K562 (cell line): ENCODE data around the gene RAB14.

Experiments
- ADNP ChIP-seq: fragments of 200-800 bp; sonication (Bioruptor generic); IDR thresholded peaks from 2 replicates; pipeline ENCODE4 v1.6.1; 2016; ENCODE audit warnings: missing genetic modification characterization, missing compliant biosample characterization
- EGR1 ChIP-seq: fragments of 450-650 bp; conservative IDR thresholded peaks from 2 replicates; pipeline ENCODE4 v1.6.1; 2017; ENCODE audit warnings: mild to moderate bottlenecking
- HMG20B ChIP-seq: fragments of 250-450 bp; sonication (Bioruptor Pico); IDR thresholded peaks from 2 replicates; pipeline ENCODE4 v1.5.0; 2021; ENCODE audit warnings: mild to moderate bottlenecking
- MYNN ChIP-seq, 2 experiments: sonication (generic); formaldehyde crosslinking in 1 of 2; IDR thresholded peaks; 2 replicates each; pipeline versions ENCODE4 v1.5.0 to v1.6.1; 2016 to 2020; ENCODE audit warnings: antibody characterized with exemption in 1 of 2, missing genetic modification reagents in 1 of 2
- SMAD3 ChIP-seq: fragments of 450-650 bp; formaldehyde crosslinking; conservative IDR thresholded peaks from 2 replicates; pipeline ENCODE4 v1.4.0; 2020; ENCODE audit warnings: mild to moderate bottlenecking
- TARDBP ChIP-seq: fragments of 450-650 bp; IDR thresholded peaks from 2 replicates; pipeline ENCODE4 v1.6.1; 2016
- ZNF583 ChIP-seq: fragments of 250-450 bp; sonication (Bioruptor Pico); IDR thresholded peaks from 2 replicates; pipeline ENCODE4 v1.4.0; 2020
- ZSCAN32 ChIP-seq: fragments of 450-650 bp; formaldehyde crosslinking; IDR thresholded peaks from 2 replicates; pipeline ENCODE4 v1.4.0; 2020; ENCODE audit warnings: mild to moderate bottlenecking, moderate library complexity

- TF ChIP-seq TARDBP (no peak), SMAD3 (CRISPR knock-in tag) (no peak), ZSCAN32 (CRISPR knock-in tag) (no peak), MYNN (IDR thresholded peaks at IDR 0.05) (no peak), MYNN (CRISPR knock-in tag; IDR thresholded peaks at IDR 0.05) (no peak), HMG20B (CRISPR knock-in tag) (no peak), ZNF583 (no peak), ADNP (tag) (no peak), EGR1 (no peak)
Observed at GRCh38 chr9:121235512-121235911, 33.8 kb upstream of the RAB14 start.
